Measurements from ENCODE around the gene OLA1. TPM values are rescaled to one million over a fixed set of nuclear protein-coding genes. Genes with fewer than 3 reads are reported as not detected.

The OLA1 gene
- total and polyA plus RNA-seq, 9 of the 15 experiments (the other 6 are each of a cell fraction or from before 2014, with no cell fraction given) = 208 to 353 (median 225) TPM

DNA sequence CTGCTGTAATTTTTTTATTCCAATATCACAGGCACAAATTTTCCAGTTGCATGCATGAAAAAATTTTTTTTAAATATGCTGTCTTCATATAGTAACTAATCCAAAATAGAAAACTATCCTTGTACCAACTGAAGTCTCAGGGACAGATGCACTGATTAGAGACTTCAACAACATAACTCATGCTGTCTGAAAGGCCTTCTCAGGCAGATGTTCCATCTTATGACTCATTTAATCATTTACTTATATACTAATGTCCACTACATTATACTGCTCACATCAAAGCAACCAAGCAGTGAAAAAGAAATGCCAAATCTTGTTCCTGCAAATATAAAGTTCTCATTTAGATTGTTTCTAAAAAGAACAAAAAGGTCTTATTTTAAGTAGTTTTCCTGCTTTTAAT is 53.1 kb downstream of the OLA1 start:
- POLR2A ChIA-PET = no interaction called here
- H2AFZ ChIP-seq (ENCODE audit: low read depth, low read length) = no peak overlapping the region
- ATAC-seq = no peak
- 0 out of 3 replicates have a peak, but pooled peaks cover 6% of the 10 kb centered on the region for H3K36me3 ChIP-seq (ENCODE audit: control insufficient read depth, insufficient read depth, low read length)
- no peak for DNase-seq (ENCODE audit: extremely low read depth in 1 of 4, low spot score in 3 of 4)
- H3K4me3 ChIP-seq = no peak overlapping the region
- no peak overlapping the region for H3K4me2 ChIP-seq (ENCODE audit: insufficient read depth, low read length)
- no peaks in the 10 kb centered on the region for H4K20me1 ChIP-seq (replicated peaks; ENCODE audit: control insufficient read depth, insufficient read depth, low read length)
- H3K9me3 ChIP-seq (replicated peaks; ENCODE audit: control insufficient read depth, insufficient read depth, low read depth, low read length) = peaks cover 3% of the 10 kb centered on the region; the same call in 1 of the 2 replicates
- no TSS peak for BruUV-seq (replicated peaks)
- no peak overlapping the region for H3K27ac ChIP-seq (ENCODE audit: extremely low read depth, low read depth, low read length)
- CTCF ChIA-PET (ENCODE audit: low intra/inter-chr PET ratio) = no interaction called here
- H3K9ac ChIP-seq (ENCODE audit: insufficient read depth in 1 of 2, low read depth in 2 of 2, low read length in 2 of 2) = no peak overlapping the region
- in situ Hi-C loops (cut with MboI) = no loop called here
- TF ChIP-seq, protein P1, sequence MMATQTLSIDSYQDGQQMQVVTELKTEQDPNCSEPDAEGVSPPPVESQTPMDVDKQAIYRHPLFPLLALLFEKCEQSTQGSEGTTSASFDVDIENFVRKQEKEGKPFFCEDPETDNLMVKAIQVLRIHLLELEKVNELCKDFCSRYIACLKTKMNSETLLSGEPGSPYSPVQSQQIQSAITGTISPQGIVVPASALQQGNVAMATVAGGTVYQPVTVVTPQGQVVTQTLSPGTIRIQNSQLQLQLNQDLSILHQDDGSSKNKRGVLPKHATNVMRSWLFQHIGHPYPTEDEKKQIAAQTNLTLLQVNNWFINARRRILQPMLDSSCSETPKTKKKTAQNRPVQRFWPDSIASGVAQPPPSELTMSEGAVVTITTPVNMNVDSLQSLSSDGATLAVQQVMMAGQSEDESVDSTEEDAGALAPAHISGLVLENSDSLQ (IDR thresholded peaks at IDR 0.05) = peak; percentile 33; the same call in 1 of the 2 replicates
- TF ChIP-seq NFYB (IDR thresholded peaks at IDR 0.05; ENCODE audit: extremely low read depth, insufficient read length) (no peak), ZNF324 (CRISPR knock-in tag; IDR thresholded peaks at IDR 0.05) (0 out of 2 replicates have a peak, but pooled peaks have one; percentile 10), MEIS2 (IDR thresholded peaks at IDR 0.05; ENCODE audit: partially characterized antibody) (peak; percentile 82)
- no peaks in the 10 kb centered on the region; a peak in 1 of 5 replicates for H3K4me1 ChIP-seq (replicated peaks in 1 of 2; ENCODE audit: control insufficient read depth in 2 of 2, insufficient read depth in 2 of 2, low read length in 2 of 2)
- intact Hi-C loops (cut with micrococcal nuclease) = no loop called here
- FAIRE-seq = no peak
- H3K27me3 ChIP-seq (ENCODE audit: control insufficient read depth in 2 of 2, insufficient read depth in 2 of 2, low read length in 2 of 2) = no peaks in the 10 kb centered on the region
- H3K79me2 ChIP-seq (ENCODE audit: control insufficient read depth, insufficient read depth, low read length) = peaks cover 57% of the 10 kb centered on the region
- H3K9me1 ChIP-seq (ENCODE audit: control insufficient read depth, insufficient read depth, low read length) = no peaks in the 10 kb centered on the region

DNA sequence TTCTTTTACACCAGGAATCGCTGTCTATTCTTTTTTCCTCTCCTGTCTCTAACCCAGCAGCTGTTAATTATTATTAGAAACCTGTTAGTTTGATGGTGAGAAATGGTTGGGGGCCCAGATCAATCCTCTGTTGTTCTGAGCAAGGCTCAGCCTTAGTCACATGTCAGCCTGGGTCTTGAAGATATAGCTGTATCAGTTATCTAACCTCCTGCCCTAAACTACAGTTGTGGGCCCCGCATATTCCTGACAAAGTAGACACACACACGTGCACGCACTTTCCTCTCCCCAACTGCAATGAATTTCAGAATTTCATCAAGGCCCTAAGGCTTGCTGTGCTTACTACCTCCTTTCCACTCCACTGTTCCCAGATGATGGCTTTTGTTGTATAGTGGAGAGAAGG is 54.6 kb downstream of the OLA1 start:
- no peak overlapping the region for H2AFZ ChIP-seq (ENCODE audit: low read depth, low read length)
- H3K27me3 ChIP-seq (ENCODE audit: control insufficient read depth in 2 of 2, insufficient read depth in 2 of 2, low read length in 2 of 2) = no peaks in the 10 kb centered on the region

More for the DNA sequence above, 54.6 kb downstream of the OLA1 start:
- H3K9ac ChIP-seq (ENCODE audit: insufficient read depth in 1 of 2, low read depth in 2 of 2, low read length in 2 of 2) = no peak overlapping the region
- intact Hi-C loops (cut with micrococcal nuclease) = no loop called here
- no TSS peak for BruUV-seq (replicated peaks)
- 0 out of 3 replicates have a peak, but pooled peaks cover 6% of the 10 kb centered on the region for H3K36me3 ChIP-seq (ENCODE audit: control insufficient read depth, insufficient read depth, low read length)
- TF ChIP-seq TRIM28 (IDR thresholded peaks at IDR 0.05) (no peak), ZFX (CRISPR knock-in tag; IDR thresholded peaks at IDR 0.05) (peak; percentile 33; the same call in 1 of the 2 replicates), TAF1 (IDR thresholded peaks at IDR 0.05; ENCODE audit: control insufficient read depth, extremely low read depth, insufficient read depth, low read length, severe bottlenecking) (no peak)
- TF ChIP-seq, protein P2, sequence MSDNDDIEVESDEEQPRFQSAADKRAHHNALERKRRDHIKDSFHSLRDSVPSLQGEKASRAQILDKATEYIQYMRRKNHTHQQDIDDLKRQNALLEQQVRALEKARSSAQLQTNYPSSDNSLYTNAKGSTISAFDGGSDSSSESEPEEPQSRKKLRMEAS (CRISPR knock-in tag; IDR thresholded peaks at IDR 0.05) = peak; percentile 54; the same call in 1 of the 2 replicates
- TF ChIP-seq, protein P3, sequence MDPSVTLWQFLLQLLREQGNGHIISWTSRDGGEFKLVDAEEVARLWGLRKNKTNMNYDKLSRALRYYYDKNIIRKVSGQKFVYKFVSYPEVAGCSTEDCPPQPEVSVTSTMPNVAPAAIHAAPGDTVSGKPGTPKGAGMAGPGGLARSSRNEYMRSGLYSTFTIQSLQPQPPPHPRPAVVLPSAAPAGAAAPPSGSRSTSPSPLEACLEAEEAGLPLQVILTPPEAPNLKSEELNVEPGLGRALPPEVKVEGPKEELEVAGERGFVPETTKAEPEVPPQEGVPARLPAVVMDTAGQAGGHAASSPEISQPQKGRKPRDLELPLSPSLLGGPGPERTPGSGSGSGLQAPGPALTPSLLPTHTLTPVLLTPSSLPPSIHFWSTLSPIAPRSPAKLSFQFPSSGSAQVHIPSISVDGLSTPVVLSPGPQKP (CRISPR knock-in tag; IDR thresholded peaks at IDR 0.05) = no peak
- peak; percentile 53; the same call in 2 of the 3 replicates for ATAC-seq
- peaks cover 3% of the 10 kb centered on the region; the same call in 1 of the 2 replicates for H3K9me3 ChIP-seq (replicated peaks; ENCODE audit: control insufficient read depth, insufficient read depth, low read depth, low read length)
- POLR2A ChIA-PET = interaction anchor here (1.2 kb wide), 1 partner anchor 14 kb away, joined by 3 read pairs; no protein-coding TSS in a partner anchor
- H3K4me1 ChIP-seq (replicated peaks in 1 of 2; ENCODE audit: control insufficient read depth in 2 of 2, insufficient read depth in 2 of 2, low read length in 2 of 2) = no peaks in the 10 kb centered on the region; a peak in 1 of 5 replicates
- peaks cover 53% of the 10 kb centered on the region for H3K79me2 ChIP-seq (ENCODE audit: control insufficient read depth, insufficient read depth, low read length)
- peak in 1 of 4 experiments; percentile 39 for DNase-seq (ENCODE audit: extremely low read depth in 1 of 4, low spot score in 3 of 4)
- FAIRE-seq = no peak
- CTCF ChIA-PET (ENCODE audit: low intra/inter-chr PET ratio) = no interaction called here
- H4K20me1 ChIP-seq (replicated peaks; ENCODE audit: control insufficient read depth, insufficient read depth, low read length) = no peaks in the 10 kb centered on the region
- no peak overlapping the region; the same call in 2 of the 3 replicates for H3K27ac ChIP-seq (ENCODE audit: extremely low read depth, low read depth, low read length)
- H3K4me2 ChIP-seq (ENCODE audit: insufficient read depth, low read length) = no peak overlapping the region
- 58% methylated on average over 4 of the region's 4 CpGs for WGBS (ENCODE audit: insufficient coverage, low coverage, missing lambda C conversion rate)
- in situ Hi-C loops (cut with MboI) = no loop called here
- no peaks in the 10 kb centered on the region for H3K9me1 ChIP-seq (ENCODE audit: control insufficient read depth, insufficient read depth, low read length)
- no peak overlapping the region for H3K4me3 ChIP-seq

Measured in K562 (cell line).